Measurements from ENCODE around the gene NELL1. TPM values are rescaled to one million over a fixed set of nuclear protein-coding genes. Genes with fewer than 3 reads are reported as not detected.
"Not testable (repeated sequence)": the region's sequence is repeated elsewhere in the genome, so short reads cannot be mapped to it uniquely, and the experiment has no call there.

Gene NELL1
- total RNA-seq, 2 donors from 2014 or later: not detected

GRCh38 chr11:21205205-21205604 is 535.8 kb downstream of the NELL1 start:
- Mint-ChIP-seq H3K27ac (no peak overlapping the region), H3K36me3 (peaks cover 0 to 11% of the 10 kb centered on the region in 2 donors), H3K9me3 (peaks cover 20 to 25% of the 10 kb centered on the region in 2 donors)
- DNase-seq (ENCODE audit: low spot score in 2 of 2) (no peak), ATAC-seq (no peak)

GRCh38 chr11:21225860-21226259 is 556.5 kb downstream of the NELL1 start:
- Mint-ChIP-seq H3K9me3 (peaks cover 20 to 25% of the 10 kb centered on the region in 2 donors), H3K27ac (no peak overlapping the region), H3K36me3 (no peaks in the 10 kb centered on the region)
- no peak for ATAC-seq
- DNase-seq (ENCODE audit: low spot score in 2 of 2): no peak

- ATAC-seq (no peak), DNase-seq (ENCODE audit: low spot score in 2 of 2) (no peak)
- H3K9me3 Mint-ChIP-seq: peaks cover 7 to 12% of the 10 kb centered on the region in 2 donors
- no peaks in the 10 kb centered on the region for H3K36me3 Mint-ChIP-seq
- no peak overlapping the region for H3K27ac Mint-ChIP-seq
Observed at GRCh38 chr11:21229224-21229623, 559.8 kb downstream of the NELL1 start.

GRCh38 chr11:21250196-21250595 is 580.8 kb downstream of the NELL1 start:
- Mint-ChIP-seq H3K27ac (no peak overlapping the region), H3K36me3 (no peaks in the 10 kb centered on the region), H3K9me3 (peaks cover 10 to 22% of the 10 kb centered on the region in 2 donors)
- DNase-seq (ENCODE audit: low spot score in 2 of 2): no peak
- no peak for ATAC-seq

- no peak overlapping the region for H3K27ac Mint-ChIP-seq
- H3K36me3 Mint-ChIP-seq: no peaks in the 10 kb centered on the region
- H3K9me3 Mint-ChIP-seq: peaks cover 21 to 26% of the 10 kb centered on the region in 2 donors
- ATAC-seq (no peak), DNase-seq (ENCODE audit: low spot score in 2 of 2) (no peak)
Observed at GRCh38 chr11:21254055-21254454, 584.7 kb downstream of the NELL1 start.

- H3K9me3 Mint-ChIP-seq: peaks cover 25 to 30% of the 10 kb centered on the region in 2 donors
- DNase-seq (ENCODE audit: low spot score in 2 of 2) (no peak), ATAC-seq (no peak)
- H3K27ac Mint-ChIP-seq: no peak overlapping the region
- no peaks in the 10 kb centered on the region for H3K36me3 Mint-ChIP-seq
Observed at GRCh38 chr11:21254790-21255189, 585.4 kb downstream of the NELL1 start.

- no peaks in the 10 kb centered on the region for H3K36me3 Mint-ChIP-seq
- ATAC-seq (no peak), DNase-seq (ENCODE audit: low spot score in 2 of 2) (no peak)
- peaks cover 25 to 26% of the 10 kb centered on the region in 2 donors for H3K9me3 Mint-ChIP-seq
- H3K27ac Mint-ChIP-seq: no peak overlapping the region
Observed at GRCh38 chr11:21257461-21257860, 588.1 kb downstream of the NELL1 start.

- H3K36me3 Mint-ChIP-seq: no peaks in the 10 kb centered on the region
- peaks cover 26 to 28% of the 10 kb centered on the region in 2 donors for H3K9me3 Mint-ChIP-seq
- H3K27ac Mint-ChIP-seq: no peak overlapping the region
- DNase-seq (ENCODE audit: low spot score in 2 of 2) (no peak), ATAC-seq (no peak)
Observed at GRCh38 chr11:21258414-21258813, 589.0 kb downstream of the NELL1 start.

- no peak overlapping the region for H3K27ac Mint-ChIP-seq
- no peak for ATAC-seq
Observed at GRCh38 chr11:21260101-21260500, 590.7 kb downstream of the NELL1 start.

GRCh38 chr11:21262992-21263391 is 593.6 kb downstream of the NELL1 start:
- DNase-seq (ENCODE audit: low spot score in 2 of 2) (no peak), ATAC-seq (no peak)
- Mint-ChIP-seq H3K36me3 (no peaks in the 10 kb centered on the region), H3K9me3 (peaks cover 19 to 27% of the 10 kb centered on the region in 2 donors), H3K27ac (no peak overlapping the region)

More at GRCh38 chr11:21260101-21260500, 590.7 kb downstream of the NELL1 start:
- DNase-seq (ENCODE audit: low spot score in 2 of 2): no peak
- peaks cover 28% of the 10 kb centered on the region in 2 donors for H3K9me3 Mint-ChIP-seq
- no peaks in the 10 kb centered on the region for H3K36me3 Mint-ChIP-seq

GRCh38 chr11:21264125-21264524 is 594.7 kb downstream of the NELL1 start:
- peaks cover 22 to 29% of the 10 kb centered on the region in 2 donors for H3K9me3 Mint-ChIP-seq
- no peaks in the 10 kb centered on the region for H3K36me3 Mint-ChIP-seq
- no peak for DNase-seq (ENCODE audit: low spot score in 2 of 2)
- no peak overlapping the region for H3K27ac Mint-ChIP-seq
- ATAC-seq: no peak

GRCh38 chr11:21268036-21268435 is 598.6 kb downstream of the NELL1 start:
- Mint-ChIP-seq H3K27ac (no peak overlapping the region), H3K9me3 (peaks cover 19 to 32% of the 10 kb centered on the region in 2 donors), H3K36me3 (peaks cover 0 to 3% of the 10 kb centered on the region in 2 donors)
- DNase-seq (ENCODE audit: low spot score in 2 of 2) (no peak), ATAC-seq (no peak)

- not testable (repeated sequence) for ATAC-seq
- Mint-ChIP-seq H3K36me3 (peaks cover 0 to 12% of the 10 kb centered on the region in 2 donors), H3K9me3 (peaks cover 10 to 33% of the 10 kb centered on the region in 2 donors)
Observed at GRCh38 chr11:21272139-21272538, 602.8 kb downstream of the NELL1 start.

GRCh38 chr11:21278840-21279239 is 609.5 kb downstream of the NELL1 start:
- Mint-ChIP-seq H3K27ac (no peak overlapping the region), H3K9me3 (peaks cover 16 to 27% of the 10 kb centered on the region in 2 donors), H3K36me3 (peaks cover 0 to 6% of the 10 kb centered on the region in 2 donors)
- DNase-seq (ENCODE audit: low spot score in 2 of 2): no peak
- no peak for ATAC-seq

More at GRCh38 chr11:21272139-21272538, 602.8 kb downstream of the NELL1 start:
- not testable (repeated sequence) for DNase-seq (ENCODE audit: low spot score in 2 of 2); H3K27ac Mint-ChIP-seq

- Mint-ChIP-seq H3K36me3 (peaks cover 4 to 6% of the 10 kb centered on the region in 2 donors), H3K27ac (no peak overlapping the region), H3K9me3 (peaks cover 20 to 23% of the 10 kb centered on the region in 2 donors)
- DNase-seq (ENCODE audit: low spot score in 2 of 2): no peak
- ATAC-seq: no peak
Observed at GRCh38 chr11:21285104-21285503, 615.7 kb downstream of the NELL1 start.

- peaks cover 12 to 13% of the 10 kb centered on the region in 2 donors for H3K36me3 Mint-ChIP-seq
- H3K27ac Mint-ChIP-seq: no peak overlapping the region
- ATAC-seq (no peak), DNase-seq (ENCODE audit: low spot score in 2 of 2) (no peak)
- H3K9me3 Mint-ChIP-seq: peaks cover 25 to 33% of the 10 kb centered on the region in 2 donors
Observed at GRCh38 chr11:21289686-21290085, 620.3 kb downstream of the NELL1 start.

GRCh38 chr11:21295508-21295907 is 626.1 kb downstream of the NELL1 start:
- DNase-seq (ENCODE audit: low spot score in 2 of 2) (no peak), ATAC-seq (no peak)
- peaks cover 5 to 6% of the 10 kb centered on the region in 2 donors for H3K36me3 Mint-ChIP-seq
- H3K9me3 Mint-ChIP-seq: peaks cover 39 to 48% of the 10 kb centered on the region in 2 donors
- H3K27ac Mint-ChIP-seq: no peak overlapping the region

- no peak overlapping the region for H3K27ac Mint-ChIP-seq
- DNase-seq (ENCODE audit: low spot score in 2 of 2) (no peak), ATAC-seq (no peak)
- H3K9me3 Mint-ChIP-seq: peaks cover 22 to 26% of the 10 kb centered on the region in 2 donors
- no peaks in the 10 kb centered on the region for H3K36me3 Mint-ChIP-seq
Observed at GRCh38 chr11:21301981-21302380, 632.6 kb downstream of the NELL1 start.

Measured in activated naive CD4-positive, alpha-beta T cell treated with anti-CD3 and anti-CD28 coated beads, Interleukin-2, amount 50 U/mL, for 72 hours (primary cell).